GM23248 (cell line): Measurements from ENCODE around the gene MC5R. TPM values are rescaled to one million over a fixed set of nuclear protein-coding genes. Genes with fewer than 3 reads are reported as not detected.

Experiments used
- DNase-seq: peaks from one replicate; pipeline ENCODE4 v3.0.0-alpha.2; 2015
- H2AFZ ChIP-seq: fragments of 200-600 bp; sonication (generic); 2 replicates; pipeline ENCODE4 v1.6.1; 2016; ENCODE audit warnings: antibody characterized with exemption
- H3F3A ChIP-seq: fragments of 200-600 bp; sonication (generic); 2 replicates; pipeline ENCODE4 v1.6.1; 2016; ENCODE audit warnings: mild to moderate bottlenecking, antibody characterized with exemption, mixed run types; ENCODE audit not compliant: insufficient read depth
- H3K27ac ChIP-seq: fragments of 200-600 bp; sonication (generic); 2 replicates; pipeline ENCODE4 v1.5.1; 2016; ENCODE audit warnings: mild to moderate bottlenecking
- H3K27me3 ChIP-seq: fragments of 200-600 bp; sonication (generic); replicated peaks from 2 replicates; pipeline ENCODE4 v1.6.1; 2016; ENCODE audit warnings: mild to moderate bottlenecking; ENCODE audit not compliant: insufficient read depth
- H3K36me3 ChIP-seq: fragments of 200-600 bp; sonication (generic); 2 replicates; pipeline ENCODE4 v1.6.1; 2016; ENCODE audit warnings: low read depth, mild to moderate bottlenecking
- H3K4me1 ChIP-seq: fragments of 200-600 bp; sonication (generic); 2 replicates; pipeline ENCODE4 v1.6.1; 2016; ENCODE audit warnings: mild to moderate bottlenecking; ENCODE audit not compliant: insufficient read depth
- H3K4me2 ChIP-seq: fragments of 200-600 bp; sonication (generic); one replicate; pipeline ENCODE4 v1.6.1; 2016; ENCODE audit warnings: mild to moderate bottlenecking; ENCODE audit not compliant: unreplicated experiment
- H3K4me3 ChIP-seq: fragments of 200-600 bp; sonication (generic); 2 replicates; pipeline ENCODE4 v1.5.1; 2016; ENCODE audit warnings: mild to moderate bottlenecking
- H3K79me2 ChIP-seq: fragments of 200-600 bp; sonication (generic); 2 replicates; pipeline ENCODE4 v1.6.1; 2016; ENCODE audit warnings: mild to moderate bottlenecking; ENCODE audit not compliant: insufficient read depth
- H3K9ac ChIP-seq: fragments of 200-600 bp; sonication (generic); 2 replicates; pipeline ENCODE4 v1.6.1; 2016; ENCODE audit warnings: mild to moderate bottlenecking
- H3K9me2 ChIP-seq: fragments of 200-600 bp; sonication (generic); 2 replicates; pipeline ENCODE4 v1.6.1; 2016; ENCODE audit warnings: mixed run types, mild to moderate bottlenecking, moderate library complexity; ENCODE audit not compliant: insufficient read depth
- H3K9me3 ChIP-seq: fragments of 200-600 bp; sonication (generic); one replicate; pipeline ENCODE4 v1.6.1; 2017; ENCODE audit warnings: low read depth
- H4K20me1 ChIP-seq: fragments of 200-600 bp; sonication (generic); 2 replicates; pipeline ENCODE4 v1.6.0; 2016; ENCODE audit not compliant: insufficient read depth
- EZH2 ChIP-seq: fragments of 200-600 bp; sonication (generic); IDR thresholded peaks from 2 replicates; pipeline ENCODE4 v1.6.1; 2018; ENCODE audit warnings: antibody characterized with exemption, mild to moderate bottlenecking; ENCODE audit not compliant: insufficient read depth, poor library complexity, severe bottlenecking
- EZH2phosphoT487 ChIP-seq: fragments of 200-600 bp; sonication (generic); IDR thresholded peaks from 2 replicates; pipeline ENCODE4 v1.6.1; 2018; ENCODE audit warnings: antibody characterized with exemption, moderate library complexity, mild to moderate bottlenecking, low read depth; ENCODE audit not compliant: insufficient read depth
- WGBS, 2 experiments: methylation state at CpG; one replicate each; pipeline ENCODE4 v1.1.6; 2015 to 2017; ENCODE audit warnings: low lambda C conversion rate in 2 of 2, low coverage in 1 of 2; ENCODE audit errors: missing lambda C conversion rate in 2 of 2; 5-methylcytosine and 5-hydroxymethylcytosine counted together
- in situ Hi-C: fragments of 300-500 bp; cut with MboI; formaldehyde crosslinking; loops from 2 replicates; pipeline ENCODE4 v1.15.0; 2020
- polyA plus RNA-seq: library from polyadenylated mRNA; unstranded; fragments of >200 nt; fragmentation: Nextera tagmentation; extraction: Ambion mirVana; gene quantifications from 2 replicates; pipeline ENCODE4 v1.2.1, GENCODE V29; 2016
- total RNA-seq: library from RNA; depleted of rRNA; stranded (reverse); fragments of >200 nt; shearing (Covaris generic); gene quantifications from 2 replicates; pipeline ENCODE4 v1.2.3, GENCODE V29; 2014; rRNA removed

Gene MC5R
- total RNA-seq (not detected in 2 replicates), polyA plus RNA-seq (not detected in 2 replicates)

- no peaks in the 10 kb centered on the region for H3K36me3 ChIP-seq
- H3K27me3 ChIP-seq = peaks cover 24% of the 10 kb centered on the region
- peak within 1 kb of the TSS; percentile 74 for H2AFZ ChIP-seq
- TF ChIP-seq EZH2phosphoT487 (no peak), EZH2 (no peak)
- H3F3A ChIP-seq = no peaks in the 10 kb centered on the region
- peak; percentile 82 for DNase-seq
- no peaks in the 10 kb centered on the region for H3K9me3 ChIP-seq
- no peaks in the 10 kb centered on the region for H3K9me2 ChIP-seq
- in situ Hi-C loops = no loop called here
- H3K9ac ChIP-seq = no peak within 1 kb of the TSS
- no peaks in the 10 kb centered on the region for H3K4me1 ChIP-seq
- WGBS, 2 experiments = 2 to 3% methylated on average over 41 to 45 of the region's 54 CpGs
- peak within 1 kb of the TSS; percentile 87 for H3K4me2 ChIP-seq
- H3K27ac ChIP-seq = no peak within 1 kb of the TSS
- H4K20me1 ChIP-seq = no peaks in the 10 kb centered on the region
- H3K79me2 ChIP-seq = no peaks in the 10 kb centered on the region
- H3K4me3 ChIP-seq = peak within 1 kb of the TSS; percentile 72
Observed at GRCh38 chr18:13823707-13824395, at the start of gene MC5R. TSS of gene MC5R (plus strand) at chr18:13824149. CDS start at chr18:13825766, 1,617 bp downstream.

- Histone ChIP-seq H3K9me2 (no peaks in the 10 kb centered on the region), H3K4me1 (no peaks in the 10 kb centered on the region), H3K27ac (no peak overlapping the region), H3K4me2 (no peak overlapping the region), H3K4me3 (no peak overlapping the region), H2AFZ (no peak overlapping the region), H3K79me2 (no peaks in the 10 kb centered on the region), H3K9ac (no peak overlapping the region), H3K9me3 (no peaks in the 10 kb centered on the region), H3K36me3 (no peaks in the 10 kb centered on the region), H3K27me3 (no peaks in the 10 kb centered on the region), H4K20me1 (no peaks in the 10 kb centered on the region), H3F3A (no peaks in the 10 kb centered on the region)
- no peak for DNase-seq
- WGBS, 2 experiments = 20 to 33% methylated on average over 3 of the region's 3 CpGs
- TF ChIP-seq EZH2 (no peak), EZH2phosphoT487 (no peak)
- in situ Hi-C loops = no loop called here
Observed at GRCh38 chr18:13775058-13775457, 48.9 kb upstream of the MC5R start.

- in situ Hi-C loops = no loop called here
- peak; percentile 54 for DNase-seq
- H4K20me1 ChIP-seq = no peaks in the 10 kb centered on the region
- no peak overlapping the region for H2AFZ ChIP-seq
- H3K27me3 ChIP-seq = peaks cover 4% of the 10 kb centered on the region; the same call in 1 of the 2 replicates
- no peak overlapping the region for H3K4me2 ChIP-seq
- no peaks in the 10 kb centered on the region for H3K36me3 ChIP-seq
- H3K9ac ChIP-seq = no peak overlapping the region
- H3F3A ChIP-seq = no peaks in the 10 kb centered on the region
- H3K4me3 ChIP-seq = no peak overlapping the region
- H3K27ac ChIP-seq = no peak overlapping the region
- no peaks in the 10 kb centered on the region for H3K79me2 ChIP-seq
- WGBS, 2 experiments = 2 to 6% methylated on average over 7 of the region's 7 CpGs
- no peaks in the 10 kb centered on the region for H3K9me3 ChIP-seq
- TF ChIP-seq EZH2phosphoT487 (no peak), EZH2 (no peak)
- no peaks in the 10 kb centered on the region for H3K4me1 ChIP-seq
- H3K9me2 ChIP-seq = no peaks in the 10 kb centered on the region
Observed at GRCh38 chr18:13791181-13791580, 32.8 kb upstream of the MC5R start.

GRCh38 chr18:13793819-13794218 is 30.1 kb upstream of the MC5R start:
- TF ChIP-seq EZH2 = no peak
- TF ChIP-seq EZH2phosphoT487 = no peak
- Histone ChIP-seq H4K20me1 (no peaks in the 10 kb centered on the region), H2AFZ (no peak overlapping the region), H3K4me1 (no peaks in the 10 kb centered on the region), H3K79me2 (no peaks in the 10 kb centered on the region), H3K36me3 (no peaks in the 10 kb centered on the region), H3K9me2 (no peaks in the 10 kb centered on the region), H3K4me2 (no peak overlapping the region), H3K27me3 (0 out of 2 replicates have a peak, but pooled peaks cover 4% of the 10 kb centered on the region), H3K9ac (no peak overlapping the region), H3K9me3 (no peaks in the 10 kb centered on the region), H3K27ac (no peak overlapping the region), H3F3A (no peaks in the 10 kb centered on the region), H3K4me3 (no peak overlapping the region)
- in situ Hi-C loops = no loop called here
- 23 to 26% methylated on average over 7 of the region's 7 CpGs for WGBS, 2 experiments
- no peak for DNase-seq
